A549 (cell line): ENCODE measurements around the gene SLC10A2. TPM values are rescaled to one million over a fixed set of nuclear protein-coding genes. Genes with fewer than 3 reads are reported as not detected.

Source experiments
- ATAC-seq, 2 experiments: fragments of 200-7000 bp in 1 of 2; fragments of >200 bp in 1 of 2; cut with Nextera tagmentation in 1 of 2; cut with Tn5 transposase in 1 of 2; 3 replicates each; pipeline versions ENCODE4 v1.8.0 to v1.9.1; 2018 to 2020; ENCODE audit warnings: mild to moderate bottlenecking in 1 of 2, moderate library complexity in 1 of 2
- CTCF ChIA-PET: fragments of 300-600 bp; sonication (Branson Sonifier 250); formaldehyde crosslinking; extraction: SDS; loops from one replicate; lab custom pipeline; 2021; ENCODE audit warnings: antibody characterized with exemption, inconsistent platforms; lab: Yijun Ruan, JAX
- POLR2A ChIA-PET: fragments of 350-600 bp; formaldehyde crosslinking; extraction: SDS; loops from one replicate; lab custom pipeline; 2021; ENCODE audit warnings: antibody characterized with exemption, inconsistent platforms; lab: Yijun Ruan, JAX
- DNase-seq, 2 experiments: peaks; one replicate each; pipeline versions ENCODE4 v3.0.0 to v3.0.0-alpha.2; 2011 to 2016; ENCODE audit warnings: low read depth in 1 of 2, low spot score in 1 of 2
- FAIRE-seq: peaks from 2 replicates; lab custom pipeline; 2011; peaks lifted over from hg19 to GRCh38; lab: Jason Lieb, UNC
- H3K27ac ChIP-seq, 2 experiments: fragments of >200 bp; sonication (Bioruptor Twin); formaldehyde crosslinking; 3 replicates each; pipeline ENCODE4 v1.5.1; 2016 to 2017
- H3K4me1 ChIP-seq: fragments of >200 bp; sonication (Bioruptor Twin); formaldehyde crosslinking; 3 replicates; pipeline ENCODE4 v1.6.1; 2016
- H3K4me2 ChIP-seq: fragments of >200 bp; sonication (Bioruptor Twin); formaldehyde crosslinking; 3 replicates; pipeline ENCODE4 v1.6.1; 2016
- H3K4me3 ChIP-seq: fragments of >200 bp; sonication (Bioruptor Twin); formaldehyde crosslinking; 3 replicates; pipeline ENCODE4 v1.5.1; 2016
- H3K9me3 ChIP-seq: fragments of >200 bp; sonication (Bioruptor Twin); formaldehyde crosslinking; 3 replicates; pipeline ENCODE4 v1.6.1; 2016
- BHLHE40 ChIP-seq: IDR thresholded peaks from 2 replicates; pipeline ENCODE4 v1.6.1; 2012; ENCODE audit warnings: low read depth, low read length, inconsistent platforms
- CBX2 ChIP-seq: fragments of 200-600 bp; sonication (generic); IDR thresholded peaks from 2 replicates; pipeline ENCODE4 v1.6.1; 2016; ENCODE audit warnings: low read depth, mild to moderate bottlenecking, borderline replicate concordance
- CEBPB ChIP-seq, 2 experiments: fragments of >200 bp in 1 of 2; sonication (Bioruptor Twin) in 1 of 2; formaldehyde crosslinking in 1 of 2; IDR thresholded peaks; 2 replicates each; pipeline ENCODE4 v1.6.1; 2012 to 2016
- E2F6 ChIP-seq: IDR thresholded peaks from 2 replicates; pipeline ENCODE4 v1.6.1; 2012; ENCODE audit warnings: low read depth, borderline replicate concordance
- EHMT2 ChIP-seq: fragments of 200-600 bp; sonication (generic); IDR thresholded peaks from 2 replicates; pipeline ENCODE4 v1.6.1; 2016; ENCODE audit warnings: antibody characterized with exemption, low read depth, mild to moderate bottlenecking, moderate library complexity
- ELK1 ChIP-seq: fragments of 150-350 bp; IDR thresholded peaks from 2 replicates; pipeline ENCODE4 v1.6.1; 2014; ENCODE audit warnings: low read depth, mild to moderate bottlenecking, low read length
- EP300 ChIP-seq, 2 experiments: fragments of >200 bp; sonication (Bioruptor Twin); formaldehyde crosslinking; IDR thresholded peaks; 2 replicates in 1 of 2; 3 replicates in 1 of 2; pipeline ENCODE4 v1.6.1; 2016 to 2017
- ESRRA ChIP-seq: fragments of 150-350 bp; IDR thresholded peaks from 2 replicates; pipeline ENCODE4 v1.6.1; 2014; ENCODE audit warnings: mild to moderate bottlenecking, low read length, borderline replicate concordance
- FOSL2 ChIP-seq, 2 experiments: fragments of 450-650 bp in 1 of 2; fragments of >200 bp in 1 of 2; sonication (Bioruptor Twin) in 1 of 2; formaldehyde crosslinking; IDR thresholded peaks; 2 replicates each; pipeline versions ENCODE4 v1.5.0 to v1.6.1; 2016 to 2020; ENCODE audit warnings: mild to moderate bottlenecking in 1 of 2, moderate library complexity in 1 of 2
- JUN ChIP-seq, 2 experiments: fragments of >200 bp; sonication (Bioruptor Twin); formaldehyde crosslinking; IDR thresholded peaks; 2 replicates in 1 of 2; 3 replicates in 1 of 2; pipeline ENCODE4 v1.6.1; 2016 to 2017
- JUNB ChIP-seq: fragments of >200 bp; sonication (Bioruptor Twin); formaldehyde crosslinking; IDR thresholded peaks from 2 replicates; pipeline ENCODE4 v1.6.1; 2016
- KDM5A ChIP-seq: fragments of 200-600 bp; sonication (generic); IDR thresholded peaks from 2 replicates; pipeline ENCODE4 v1.6.1; 2016; ENCODE audit warnings: antibody characterized with exemption, mild to moderate bottlenecking
- MAZ ChIP-seq: fragments of 150-350 bp; IDR thresholded peaks from 2 replicates; pipeline ENCODE4 v1.6.1; 2014; ENCODE audit warnings: antibody characterized with exemption, low read depth, low read length, borderline replicate concordance
- MYC ChIP-seq: IDR thresholded peaks from 2 replicates; pipeline ENCODE4 v1.6.1; 2012; ENCODE audit warnings: mild to moderate bottlenecking, inconsistent platforms, low read length, improper control_type of control experiment, borderline replicate concordance
- NFE2L2 ChIP-seq: fragments of 150-350 bp; conservative IDR thresholded peaks from 2 replicates; pipeline ENCODE4 v1.6.1; 2014; ENCODE audit warnings: low read length
- NPAS2 ChIP-seq: fragments of 250-450 bp; sonication (Bioruptor Pico); IDR thresholded peaks from 2 replicates; pipeline ENCODE4 v1.8.0; 2022; ENCODE audit warnings: mild to moderate bottlenecking, moderate library complexity, borderline replicate concordance
- POLR2A ChIP-seq: IDR thresholded peaks from 2 replicates; pipeline ENCODE4 v1.6.1; 2012; ENCODE audit warnings: mild to moderate bottlenecking, low read length
- POLR2AphosphoS2 ChIP-seq: conservative IDR thresholded peaks from 2 replicates; pipeline ENCODE4 v1.6.1; 2012; ENCODE audit warnings: low read length, improper control_type of control experiment, inconsistent platforms
- RAD21 ChIP-seq, 2 experiments: fragments of >200 bp in 1 of 2; sonication (Bioruptor Twin) in 1 of 2; formaldehyde crosslinking in 1 of 2; IDR thresholded peaks in 1 of 2; conservative IDR thresholded peaks in 1 of 2; 2 replicates in 1 of 2; 3 replicates in 1 of 2; pipeline ENCODE4 v1.6.1; 2012 to 2018; ENCODE audit warnings: inconsistent platforms in 1 of 2
- RCOR1 ChIP-seq: fragments of 150-350 bp; IDR thresholded peaks from 2 replicates; pipeline ENCODE4 v1.6.1; 2014; ENCODE audit warnings: antibody characterized with exemption, low read length, low read depth
- RFX5 ChIP-seq: fragments of 450-650 bp; IDR thresholded peaks from 2 replicates; pipeline ENCODE4 v1.7.1; 2014; ENCODE audit warnings: antibody characterized with exemption, mild to moderate bottlenecking, moderate library complexity
- TFCP2L1 ChIP-seq: fragments of 250-450 bp; sonication (Bioruptor Pico); IDR thresholded peaks from 2 replicates; pipeline ENCODE4 v1.5.0; 2021; ENCODE audit warnings: mild to moderate bottlenecking
- TP53 ChIP-seq: fragments of 250-450 bp; sonication (Bioruptor Pico); IDR thresholded peaks from 2 replicates; pipeline ENCODE4 v1.5.0; 2021; ENCODE audit warnings: mild to moderate bottlenecking, moderate library complexity
- ZC3H11A ChIP-seq: fragments of 450-650 bp; IDR thresholded peaks from 2 replicates; pipeline ENCODE4 v1.6.1; 2014; ENCODE audit warnings: antibody characterized with exemption, mild to moderate bottlenecking
- ZFP36 ChIP-seq: fragments of 450-650 bp; IDR thresholded peaks from 2 replicates; pipeline ENCODE4 v1.6.1; 2014; ENCODE audit warnings: borderline replicate concordance; ENCODE audit not compliant: partially characterized antibody
- ZNF302 ChIP-seq: fragments of 250-450 bp; sonication (Bioruptor Pico); IDR thresholded peaks from 2 replicates; pipeline ENCODE4 v1.9.0; 2021; ENCODE audit warnings: inconsistent platforms, mild to moderate bottlenecking, moderate library complexity
- WGBS: methylation state at CpG from one replicate; pipeline ENCODE4 v1.1.6; 2017; ENCODE audit errors: missing lambda C conversion rate; 5-methylcytosine and 5-hydroxymethylcytosine counted together
- polyA plus RNA-seq, 4 experiments: library from polyadenylated mRNA; depleted of rRNA in 3 of 4; stranded (reverse); fragments of >200 nt; fragmentation: RNase III in 1 of 4; extraction: RNeasy Plus Mini Kit Qiagen cat#74134 plus additional on column Dnase treatment in 1 of 4; gene quantifications; 2 replicates in 3 of 4; 3 replicates in 1 of 4; pipeline ENCODE4 v1.2.3, GENCODE V29; 2011 to 2017
- TF ChIP-seq, protein P1 (sequence below): IDR thresholded peaks from 2 replicates; pipeline ENCODE4 v1.6.1; 2012
- TF ChIP-seq, protein P2 (sequence below): fragments of 450-650 bp; IDR thresholded peaks from 2 replicates; pipeline ENCODE4 v1.6.1; 2014; ENCODE audit warnings: antibody characterized with exemption

SLC10A2 gene
- polyA plus RNA-seq, 2 of the 4 experiments (the other 2 are of a cell fraction), result not detected

GRCh38 chr13:103056008-103056407 lies 10.2 kb downstream of the SLC10A2 start:
- ChIA-PET POLR2A (no interaction called here), CTCF (no interaction called here)
- no peak for DNase-seq
- Histone ChIP-seq H3K9me3 (no peaks in the 10 kb centered on the region), H3K27ac (no peak overlapping the region), H3K4me1 (no peaks in the 10 kb centered on the region), H3K4me2 (no peak overlapping the region), H3K4me3 (no peak overlapping the region)
- WGBS, result 0% methylated on average over 2 of the region's 2 CpGs
- TF ChIP-seq BHLHE40 (no peak), KDM5A (no peak), CEBPB (IDR thresholded peaks at IDR 0.05) (no peak), ZFP36 (no peak), TFCP2L1 (CRISPR knock-in tag) (no peak), EP300 (IDR thresholded peaks at IDR 0.05) (no peak), NFE2L2 (no peak), ZC3H11A (no peak), NPAS2 (CRISPR knock-in tag) (no peak), MYC (no peak), RFX5 (no peak), ESRRA (no peak), EHMT2 (no peak), MAZ (no peak), JUNB (no peak), POLR2A (no peak)
- TF ChIP-seq, protein P1, sequence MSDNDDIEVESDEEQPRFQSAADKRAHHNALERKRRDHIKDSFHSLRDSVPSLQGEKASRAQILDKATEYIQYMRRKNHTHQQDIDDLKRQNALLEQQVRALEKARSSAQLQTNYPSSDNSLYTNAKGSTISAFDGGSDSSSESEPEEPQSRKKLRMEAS, result no peak
- no peak for FAIRE-seq
- no peak for ATAC-seq

DNA sequence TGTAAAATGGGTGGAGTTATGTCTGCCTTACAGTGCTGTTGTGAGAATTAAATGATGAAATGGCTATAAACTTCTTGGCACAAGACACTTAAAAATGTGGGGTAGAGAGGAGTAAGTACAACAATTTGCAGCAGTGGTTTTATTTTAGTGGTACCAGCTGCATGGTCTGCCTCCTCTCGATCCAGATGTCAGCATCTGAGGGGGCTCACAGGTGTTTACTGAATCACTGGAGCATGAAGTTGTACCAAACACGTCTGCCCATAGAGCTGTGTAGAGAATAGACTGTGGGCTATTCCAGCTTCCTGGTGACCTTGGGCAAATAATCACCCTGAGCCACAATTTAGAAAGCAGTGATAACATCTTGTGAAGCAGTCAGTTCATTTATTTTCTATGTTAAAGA lies 11.1 kb downstream of the SLC10A2 start:
- ChIA-PET CTCF (no interaction called here), POLR2A (no interaction called here)
- WGBS, result 0% methylated on average over 2 of the region's 2 CpGs
- no peak for DNase-seq
- ATAC-seq, result no peak
- Histone ChIP-seq H3K4me1 (no peaks in the 10 kb centered on the region), H3K9me3 (no peaks in the 10 kb centered on the region), H3K27ac (no peak overlapping the region), H3K4me3 (no peak overlapping the region), H3K4me2 (no peak overlapping the region)
- no peak for FAIRE-seq
- TF ChIP-seq ELK1, result no peak
- TF ChIP-seq JUN (IDR thresholded peaks at IDR 0.05), result no peak
- no peak for TF ChIP-seq CBX2
- TF ChIP-seq RAD21 (conservative IDR thresholded peaks at IDR 0.05 in 1 of 2, IDR thresholded peaks at IDR 0.05 in 1 of 2), result no peak
- no peak for TF ChIP-seq FOSL2 (IDR thresholded peaks at IDR 0.05)
- TF ChIP-seq FOSL2 (CRISPR knock-in tag; IDR thresholded peaks at IDR 0.05), result no peak
- TF ChIP-seq TP53 (CRISPR knock-in tag), result no peak
- no peak for TF ChIP-seq ZFP36
- TF ChIP-seq NPAS2 (CRISPR knock-in tag), result no peak
- TF ChIP-seq, protein P2, sequence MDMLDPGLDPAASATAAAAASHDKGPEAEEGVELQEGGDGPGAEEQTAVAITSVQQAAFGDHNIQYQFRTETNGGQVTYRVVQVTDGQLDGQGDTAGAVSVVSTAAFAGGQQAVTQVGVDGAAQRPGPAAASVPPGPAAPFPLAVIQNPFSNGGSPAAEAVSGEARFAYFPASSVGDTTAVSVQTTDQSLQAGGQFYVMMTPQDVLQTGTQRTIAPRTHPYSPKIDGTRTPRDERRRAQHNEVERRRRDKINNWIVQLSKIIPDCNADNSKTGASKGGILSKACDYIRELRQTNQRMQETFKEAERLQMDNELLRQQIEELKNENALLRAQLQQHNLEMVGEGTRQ, result no peak
- TF ChIP-seq ZNF302, result no peak

GRCh38 chr13:103046676-103047075 lies 19.5 kb downstream of the SLC10A2 start:
- Histone ChIP-seq H3K4me1 (no peaks in the 10 kb centered on the region), H3K4me2 (no peak overlapping the region), H3K4me3 (no peak overlapping the region), H3K9me3 (no peaks in the 10 kb centered on the region)
- ATAC-seq (no peak), DNase-seq (no peak), FAIRE-seq (no peak)
- CTCF ChIA-PET, result no interaction called here
- 3% methylated on average over 4 of the region's 4 CpGs for WGBS
- TF ChIP-seq MYC (no peak), EP300 (IDR thresholded peaks at IDR 0.05) (no peak), E2F6 (no peak), RAD21 (conservative IDR thresholded peaks at IDR 0.05 in 1 of 2, IDR thresholded peaks at IDR 0.05 in 1 of 2) (no peak), ELK1 (no peak), RCOR1 (no peak), ZC3H11A (no peak), POLR2AphosphoS2 (no peak)
- TF ChIP-seq, protein P1, result no peak
- TF ChIP-seq, all 56 proteins: peak for 0
- no peak overlapping the region for H3K27ac ChIP-seq
- POLR2A ChIA-PET, result no interaction called here
